NT2/D1 (cell line): ENCODE measurements around the gene PLXNA1.

Source experiments
- DNase-seq: peaks from one replicate; pipeline ENCODE4 v3.0.0-alpha.2; 2011; ENCODE audit warnings: low read depth, low spot score
- H3K27me3 ChIP-seq: 2 replicates; pipeline ENCODE4 v1.6.0; 2011; ENCODE audit warnings: mild to moderate bottlenecking; ENCODE audit not compliant: insufficient read length, insufficient read depth
- H3K36me3 ChIP-seq: 2 replicates; pipeline ENCODE4 v1.6.1; 2011; ENCODE audit warnings: mild to moderate bottlenecking, low read length, mixed read lengths; ENCODE audit not compliant: insufficient read depth, insufficient read length
- H3K4me1 ChIP-seq: 2 replicates; pipeline ENCODE4 v1.5.1; 2011; ENCODE audit not compliant: insufficient read depth, insufficient read length
- H3K4me3 ChIP-seq: 2 replicates; pipeline ENCODE4 v1.5.1; 2011; ENCODE audit warnings: low read depth; ENCODE audit not compliant: insufficient read length
- H3K9ac ChIP-seq: 2 replicates; pipeline ENCODE4 v1.6.0; 2011; ENCODE audit warnings: low read depth; ENCODE audit not compliant: insufficient read length
- H3K9me3 ChIP-seq: 2 replicates; pipeline ENCODE4 v1.5.1; 2011; ENCODE audit warnings: mild to moderate bottlenecking, low read length; ENCODE audit not compliant: insufficient read depth
- SUZ12 ChIP-seq: IDR thresholded peaks from 2 replicates; pipeline ENCODE4 v1.6.1; 2011; ENCODE audit not compliant: insufficient read length, insufficient read depth; ENCODE audit errors: extremely low read depth
- YY1 ChIP-seq: IDR thresholded peaks from 2 replicates; pipeline ENCODE4 v1.6.1; 2011; ENCODE audit not compliant: insufficient read length, insufficient read depth
- ZNF274 ChIP-seq: IDR thresholded peaks from 2 replicates; pipeline ENCODE4 v1.6.1; 2011; ENCODE audit warnings: mild to moderate bottlenecking, low read depth, low read length

Gene PLXNA1

GRCh38 chr3:127032296-127032990 is 49.5 kb downstream of the PLXNA1 start:
- TF ChIP-seq ZNF274 (no peak), SUZ12 (no peak), YY1 (no peak)
- no peaks in the 10 kb centered on the region for H3K27me3 ChIP-seq
- no peak overlapping the region for H3K9ac ChIP-seq
- no peak for DNase-seq
- H3K36me3 ChIP-seq, result peaks cover 96% of the 10 kb centered on the region
- H3K4me1 ChIP-seq, result no peaks in the 10 kb centered on the region
- no peaks in the 10 kb centered on the region for H3K9me3 ChIP-seq
- H3K4me3 ChIP-seq, result no peak overlapping the region
